SK-N-SH (cell line): ENCODE measurements around the gene IL22RA1.

Source experiments
- JUND ChIP-seq: IDR thresholded peaks from 2 replicates; pipeline ENCODE4 v1.4.0; 2012
- POLR2AphosphoS5 ChIP-seq: IDR thresholded peaks from 2 replicates; pipeline ENCODE4 v1.6.1; 2012; ENCODE audit warnings: low read depth, low read length
- REST ChIP-seq: IDR thresholded peaks from 2 replicates; pipeline ENCODE4 v1.6.1; 2012; ENCODE audit warnings: mild to moderate bottlenecking, low read depth, low read length, moderate library complexity
- TAF1 ChIP-seq: IDR thresholded peaks from 2 replicates; pipeline ENCODE4 v1.6.1; 2012; ENCODE audit warnings: low read depth, mild to moderate bottlenecking, low read length, moderate library complexity, borderline replicate concordance
- USF1 ChIP-seq: IDR thresholded peaks from 2 replicates; pipeline ENCODE4 v1.4.0; 2012; ENCODE audit warnings: low read depth, borderline replicate concordance
- TF ChIP-seq, protein P1 (sequence below): fragments of 200-600 bp; sonication (generic); IDR thresholded peaks from 2 replicates; pipeline ENCODE4 v1.6.1; 2017; ENCODE audit warnings: antibody characterized with exemption, mild to moderate bottlenecking, moderate library complexity
- TF ChIP-seq, protein P2 (sequence below): IDR thresholded peaks from 2 replicates; pipeline ENCODE4; 2012
- TF ChIP-seq, protein P3 (sequence below): fragments of 150-350 bp; IDR thresholded peaks from 2 replicates; pipeline ENCODE4 v1.6.1; 2017; ENCODE audit warnings: antibody characterized with exemption, low read length, low read depth, borderline replicate concordance

GRCh38 chr1:24096009-24096738 is 46.8 kb downstream of the IL22RA1 start:
- TF ChIP-seq TAF1 (no peak), JUND (no peak), USF1 (no peak), POLR2AphosphoS5 (no peak), REST (no peak)
- TF ChIP-seq, protein P1, sequence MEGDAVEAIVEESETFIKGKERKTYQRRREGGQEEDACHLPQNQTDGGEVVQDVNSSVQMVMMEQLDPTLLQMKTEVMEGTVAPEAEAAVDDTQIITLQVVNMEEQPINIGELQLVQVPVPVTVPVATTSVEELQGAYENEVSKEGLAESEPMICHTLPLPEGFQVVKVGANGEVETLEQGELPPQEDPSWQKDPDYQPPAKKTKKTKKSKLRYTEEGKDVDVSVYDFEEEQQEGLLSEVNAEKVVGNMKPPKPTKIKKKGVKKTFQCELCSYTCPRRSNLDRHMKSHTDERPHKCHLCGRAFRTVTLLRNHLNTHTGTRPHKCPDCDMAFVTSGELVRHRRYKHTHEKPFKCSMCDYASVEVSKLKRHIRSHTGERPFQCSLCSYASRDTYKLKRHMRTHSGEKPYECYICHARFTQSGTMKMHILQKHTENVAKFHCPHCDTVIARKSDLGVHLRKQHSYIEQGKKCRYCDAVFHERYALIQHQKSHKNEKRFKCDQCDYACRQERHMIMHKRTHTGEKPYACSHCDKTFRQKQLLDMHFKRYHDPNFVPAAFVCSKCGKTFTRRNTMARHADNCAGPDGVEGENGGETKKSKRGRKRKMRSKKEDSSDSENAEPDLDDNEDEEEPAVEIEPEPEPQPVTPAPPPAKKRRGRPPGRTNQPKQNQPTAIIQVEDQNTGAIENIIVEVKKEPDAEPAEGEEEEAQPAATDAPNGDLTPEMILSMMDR = no peak
- TF ChIP-seq, protein P2, sequence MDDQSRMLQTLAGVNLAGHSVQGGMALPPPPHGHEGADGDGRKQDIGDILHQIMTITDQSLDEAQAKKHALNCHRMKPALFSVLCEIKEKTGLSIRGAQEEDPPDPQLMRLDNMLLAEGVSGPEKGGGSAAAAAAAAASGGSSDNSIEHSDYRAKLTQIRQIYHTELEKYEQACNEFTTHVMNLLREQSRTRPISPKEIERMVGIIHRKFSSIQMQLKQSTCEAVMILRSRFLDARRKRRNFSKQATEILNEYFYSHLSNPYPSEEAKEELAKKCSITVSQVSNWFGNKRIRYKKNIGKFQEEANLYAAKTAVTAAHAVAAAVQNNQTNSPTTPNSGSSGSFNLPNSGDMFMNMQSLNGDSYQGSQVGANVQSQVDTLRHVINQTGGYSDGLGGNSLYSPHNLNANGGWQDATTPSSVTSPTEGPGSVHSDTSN = no peak
- TF ChIP-seq, protein P3, sequence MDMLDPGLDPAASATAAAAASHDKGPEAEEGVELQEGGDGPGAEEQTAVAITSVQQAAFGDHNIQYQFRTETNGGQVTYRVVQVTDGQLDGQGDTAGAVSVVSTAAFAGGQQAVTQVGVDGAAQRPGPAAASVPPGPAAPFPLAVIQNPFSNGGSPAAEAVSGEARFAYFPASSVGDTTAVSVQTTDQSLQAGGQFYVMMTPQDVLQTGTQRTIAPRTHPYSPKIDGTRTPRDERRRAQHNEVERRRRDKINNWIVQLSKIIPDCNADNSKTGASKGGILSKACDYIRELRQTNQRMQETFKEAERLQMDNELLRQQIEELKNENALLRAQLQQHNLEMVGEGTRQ = no peak
